Nucleus accumbens (tissue), 56 donors: ENCODE data around the gene OR11A1.
"Not testable (repeated sequence)": the region's sequence is repeated elsewhere in the genome, so short reads cannot be mapped to it uniquely, and the experiment has no call there.

ENCODE experiments used
- DNase-seq, 56 donors: peaks; one replicate each; lab custom pipeline; 2025; lab: John Stamatoyannopoulos, UW

Gene OR11A1

GRCh38 chr6:29479560-29479959 is 22.7 kb upstream of the OR11A1 start:
- DNase-seq: no peak

GRCh38 chr6:29478740-29479139 is 21.9 kb upstream of the OR11A1 start:
- no peak for DNase-seq

DNA sequence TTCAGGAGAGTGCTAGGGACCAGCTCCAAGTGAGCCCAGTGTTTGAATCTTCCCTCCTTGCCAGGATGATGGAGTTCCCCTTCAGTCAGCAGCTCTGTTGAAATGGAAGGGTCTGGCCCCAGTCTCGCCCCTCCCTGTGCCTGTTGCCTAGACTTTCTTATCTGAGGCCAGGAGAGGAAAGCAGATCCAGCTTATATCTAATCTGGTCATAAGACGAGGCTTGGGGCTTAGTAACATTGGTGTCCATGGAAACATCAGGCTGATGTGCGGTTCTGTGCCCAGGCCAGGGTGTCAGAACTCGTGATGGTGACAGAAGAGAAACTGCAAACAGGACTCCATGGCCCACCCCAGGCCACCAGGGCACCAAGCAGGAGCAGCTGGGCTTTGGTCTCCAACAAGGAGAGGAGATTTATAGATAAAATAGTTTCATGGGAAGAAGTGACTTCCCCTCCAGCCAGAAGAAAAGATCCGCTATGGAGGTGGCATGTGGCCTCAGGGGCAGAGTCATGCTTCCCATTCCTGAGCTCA is 21.1 kb upstream of the OR11A1 start:
- no peak for DNase-seq

DNA sequence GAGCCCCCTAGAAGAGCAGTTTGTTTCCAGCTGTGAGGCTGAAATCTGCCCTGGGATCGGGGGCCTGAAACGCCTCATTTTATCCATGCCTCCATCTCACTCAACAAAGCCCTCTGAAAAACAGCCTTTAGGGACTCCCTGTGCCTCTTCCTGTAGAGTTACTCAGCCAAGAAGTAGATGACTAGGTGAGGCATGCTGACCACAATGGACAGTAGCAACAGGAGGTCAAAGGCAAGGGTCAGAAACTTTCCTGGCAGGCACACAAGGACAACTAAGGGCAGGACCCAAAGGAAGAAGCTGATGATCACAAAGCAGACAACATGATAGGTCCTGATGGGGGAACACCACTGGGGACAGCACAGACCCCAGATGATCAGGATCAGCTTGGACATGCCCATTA is 18.1 kb upstream of the OR11A1 start:
- no peak for DNase-seq

DNA sequence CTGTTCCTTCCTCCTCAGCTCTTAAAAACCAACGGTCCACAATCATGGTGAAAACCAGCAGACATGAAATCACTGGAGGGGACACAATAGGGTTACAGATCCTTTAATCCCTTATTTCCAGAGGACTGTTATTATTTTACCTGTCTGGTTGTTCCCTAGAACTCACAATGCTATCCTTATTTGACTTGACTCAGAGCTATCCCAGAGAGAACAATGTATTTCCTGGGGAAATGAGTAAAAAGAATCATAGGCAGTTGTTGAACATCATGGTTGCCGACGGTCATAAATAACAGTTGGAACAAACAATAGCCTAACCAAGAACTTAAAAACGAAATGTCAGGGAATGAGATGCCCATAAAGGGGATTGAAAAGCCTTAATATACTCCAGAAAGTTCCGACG is 9.4 kb upstream of the OR11A1 start:
- DNase-seq: no peak

DNA sequence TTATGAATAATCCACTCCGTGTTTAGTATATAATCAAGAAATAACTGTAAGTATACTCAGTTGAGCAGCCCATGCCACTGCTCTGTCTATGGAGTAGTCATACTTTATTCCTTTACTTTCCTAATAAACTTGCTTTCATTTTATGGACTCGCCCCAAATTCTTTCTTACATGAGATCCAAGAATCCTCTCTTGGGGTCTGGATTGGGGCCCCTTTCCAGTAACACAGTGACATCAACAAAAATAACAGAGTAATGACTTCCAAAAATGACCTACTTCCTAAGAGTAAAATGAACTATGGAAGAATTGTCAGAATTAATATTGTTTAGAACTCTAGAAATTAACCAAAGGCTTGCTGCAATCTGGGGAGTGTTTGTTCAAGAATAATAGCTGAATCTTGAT is 8.9 kb upstream of the OR11A1 start:
- DNase-seq: no peak

DNA sequence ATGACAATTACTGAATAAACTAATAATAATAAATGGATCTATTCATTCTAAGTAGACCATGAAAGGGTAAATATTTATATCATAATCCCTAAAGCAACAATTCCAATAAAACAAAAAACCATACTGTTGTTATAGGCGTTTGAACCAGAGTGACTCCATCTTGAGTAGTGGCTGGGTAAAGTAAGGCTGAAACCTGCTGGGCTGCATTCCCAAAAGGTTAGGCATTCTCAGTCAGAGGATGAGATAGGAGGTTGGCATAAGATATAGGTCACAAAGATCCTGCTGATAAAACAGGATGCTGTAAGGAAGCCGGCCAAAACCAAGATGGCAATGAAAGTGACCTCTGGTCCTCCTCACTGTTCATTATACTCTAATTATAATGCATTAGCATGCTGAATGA is 8.4 kb upstream of the OR11A1 start:
- DNase-seq: no peak

DNA sequence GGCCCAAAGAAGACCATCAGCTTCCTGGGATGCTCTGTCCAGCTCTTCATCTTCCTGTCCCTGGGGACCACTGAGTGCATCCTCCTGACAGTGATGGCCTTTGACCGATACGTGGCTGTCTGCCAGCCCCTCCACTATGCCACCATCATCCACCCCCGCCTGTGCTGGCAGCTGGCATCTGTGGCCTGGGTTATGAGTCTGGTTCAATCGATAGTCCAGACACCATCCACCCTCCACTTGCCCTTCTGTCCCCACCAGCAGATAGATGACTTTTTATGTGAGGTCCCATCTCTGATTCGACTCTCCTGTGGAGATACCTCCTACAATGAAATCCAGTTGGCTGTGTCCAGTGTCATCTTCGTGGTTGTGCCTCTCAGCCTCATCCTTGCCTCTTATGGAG is 5.2 kb upstream of the OR11A1 start:
- DNase-seq: no peak

DNA sequence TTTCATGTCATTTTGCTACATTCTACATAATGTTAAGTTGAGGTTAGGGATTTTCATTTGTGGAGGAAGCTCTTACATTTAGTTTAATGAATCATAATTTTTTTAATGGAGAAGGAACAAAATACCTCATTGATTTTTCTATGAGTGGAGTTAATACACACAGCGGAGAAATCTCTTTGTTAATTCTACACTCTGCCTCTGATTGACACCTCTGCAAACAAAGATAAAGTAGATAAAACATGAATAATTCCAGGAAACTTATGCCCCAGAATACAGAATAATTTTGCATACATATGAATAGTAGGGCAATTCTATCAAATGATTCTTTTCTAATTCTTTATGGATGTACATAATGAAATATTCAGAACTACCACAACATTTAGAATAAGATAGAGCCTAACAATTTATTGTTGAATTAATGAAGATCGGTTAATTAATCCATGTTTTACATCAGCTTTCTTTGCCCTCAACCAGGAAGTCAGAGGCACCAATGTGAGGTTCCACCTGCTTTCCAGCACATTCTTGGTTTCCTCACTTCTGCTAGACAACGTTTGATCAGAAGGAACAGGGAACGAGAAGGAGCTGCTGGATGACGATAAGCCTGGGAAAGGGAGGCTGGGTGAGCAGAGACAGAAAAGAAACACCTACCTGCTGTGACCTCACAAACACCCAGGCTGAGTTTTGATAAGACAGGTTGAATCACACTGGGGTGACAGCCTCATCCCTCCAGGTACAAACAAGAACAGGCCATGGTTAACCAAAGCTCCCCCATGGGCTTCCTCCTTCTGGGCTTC is 4.3 kb upstream of the OR11A1 start:
- no peak for DNase-seq

- DNase-seq: no peak
These were observed 5.2 kb downstream of the OR11A1 start for GRCh38 chr6:29451471-29452193.

DNA sequence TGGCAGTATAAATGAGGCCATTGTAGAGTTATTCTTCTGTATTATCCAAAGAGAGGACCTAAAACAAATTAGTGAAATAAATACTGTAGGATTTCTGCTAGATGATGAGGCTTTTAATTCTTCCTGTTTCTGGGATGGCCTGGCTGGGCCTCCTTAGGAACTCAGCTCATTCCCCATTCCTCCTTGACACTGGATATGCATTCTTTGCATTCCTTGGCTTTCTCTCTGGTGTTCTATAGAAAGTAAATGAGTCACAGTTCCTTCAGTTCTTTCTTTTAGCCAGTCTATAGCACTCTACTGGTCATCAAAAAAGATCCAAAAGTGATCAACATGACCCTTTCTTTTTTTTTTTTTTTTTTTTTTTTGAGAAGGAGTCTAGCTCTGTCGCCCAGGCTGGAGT is 9.2 kb downstream of the OR11A1 start:
- DNase-seq: no peak

DNA sequence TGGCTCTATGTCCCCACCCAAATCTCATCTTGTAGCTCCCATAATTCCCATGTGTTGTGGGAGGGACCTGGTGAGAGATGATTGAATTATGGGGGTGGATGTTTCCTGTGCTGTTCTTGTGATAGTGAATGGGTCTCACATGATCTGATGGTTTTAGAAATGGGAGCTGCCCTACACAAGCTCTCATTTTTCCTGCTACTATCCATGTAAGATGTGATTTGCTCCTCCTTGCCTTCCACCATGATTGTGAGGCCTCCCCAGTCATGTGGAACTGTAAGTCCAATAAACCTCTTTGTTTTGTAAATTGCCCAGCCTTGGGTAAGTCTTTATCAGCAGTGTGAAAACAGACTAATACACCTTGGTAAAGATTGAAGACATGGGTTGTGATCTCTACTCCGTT is 12.8 kb downstream of the OR11A1 start:
- DNase-seq: not testable (repeated sequence)

DNA sequence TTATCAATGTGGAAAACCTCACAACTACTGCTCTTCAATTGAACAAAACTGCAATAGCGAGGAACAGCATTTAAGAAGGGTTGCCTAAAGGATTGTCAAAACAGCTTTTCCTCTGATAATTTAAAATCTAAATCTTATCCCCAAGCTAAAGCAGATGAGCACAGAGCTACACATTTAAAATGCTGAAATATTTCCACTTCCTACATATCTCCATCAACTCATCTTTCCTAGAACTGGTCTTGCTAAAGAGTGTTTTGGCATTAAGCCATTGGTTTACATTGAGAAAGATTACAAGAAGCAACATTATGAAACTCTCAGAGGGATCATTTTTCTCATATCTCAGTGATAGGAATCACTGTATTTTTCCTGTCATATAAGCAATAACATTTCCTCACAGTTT is 14.2 kb downstream of the OR11A1 start:
- no peak for DNase-seq

DNA sequence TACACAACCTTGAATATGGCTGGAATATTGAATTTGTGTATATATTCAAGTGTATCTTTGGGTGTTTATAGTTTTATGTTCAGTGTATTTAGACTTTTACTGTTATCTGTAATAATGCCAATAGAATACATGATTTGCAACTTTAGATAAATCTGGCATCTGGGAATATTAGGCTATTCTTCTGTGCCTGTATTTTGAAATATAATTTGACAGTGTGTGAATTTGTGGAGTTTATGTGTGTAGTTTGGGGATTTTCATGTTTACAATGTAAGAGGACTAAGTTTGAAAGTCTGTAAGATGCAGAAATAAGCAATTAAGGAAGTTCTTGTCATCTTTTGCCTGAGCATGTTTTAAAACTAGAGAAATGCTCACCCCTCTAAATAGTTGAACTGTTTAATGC is 17.9 kb downstream of the OR11A1 start, which contains the start of gene OR10C1:
TSS of gene OR10C1 (plus strand) at position 301 of the 400 bp plus-strand sequence. CDS start 710 bp downstream, outside the sequence.
- DNase-seq: no peak

GRCh38 chr6:29436730-29437129 is 20.1 kb downstream of the OR11A1 start:
- not testable (repeated sequence) for DNase-seq

- DNase-seq: no peak
These were observed 30.2 kb downstream of the OR11A1 start for GRCh38 chr6:29426654-29427053.

- DNase-seq: no peak
These were observed 31.8 kb downstream of the OR11A1 start for GRCh38 chr6:29425075-29425474.

GRCh38 chr6:29424575-29424974 is 32.3 kb downstream of the OR11A1 start:
- no peak for DNase-seq

GRCh38 chr6:29424168-29424567 is 32.7 kb downstream of the OR11A1 start:
- DNase-seq: no peak

DNA sequence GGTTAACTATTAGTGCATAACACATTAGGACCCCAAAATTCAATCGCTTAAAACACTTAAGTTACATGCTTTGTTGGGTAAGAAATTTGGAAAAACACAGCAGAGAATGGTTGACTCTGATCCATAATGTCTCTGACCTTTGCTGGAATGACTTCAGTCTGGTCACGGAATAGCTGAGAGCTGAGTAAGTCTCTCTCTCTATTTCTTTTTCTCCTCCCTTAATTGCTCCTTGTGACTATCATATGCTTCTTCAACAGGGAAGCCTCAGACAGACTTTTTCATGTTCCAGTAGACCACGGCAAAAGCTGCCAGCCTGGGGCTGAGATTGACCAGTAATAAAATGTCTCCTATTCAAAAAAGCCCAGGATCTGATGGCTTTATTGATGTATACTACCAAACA is 37.4 kb downstream of the OR11A1 start:
- DNase-seq: no peak

DNA sequence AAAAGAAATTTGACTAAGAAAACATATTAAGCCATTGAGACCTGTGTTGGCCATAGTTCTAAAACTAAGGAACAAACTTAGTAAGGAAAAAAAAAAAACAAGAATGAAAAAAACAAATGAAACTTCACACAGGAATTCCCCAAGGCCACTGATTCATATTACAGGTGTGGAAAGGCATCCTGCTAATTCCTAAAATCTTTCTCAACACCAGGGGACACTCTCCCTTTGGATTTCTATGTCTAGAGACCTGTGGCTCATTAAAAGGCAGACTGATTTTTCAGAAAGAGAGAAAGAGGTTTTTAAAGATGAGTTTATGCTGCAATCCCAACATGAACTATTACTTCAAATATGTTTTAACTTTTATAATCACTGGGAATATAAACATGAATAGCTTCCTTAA is 42.3 kb downstream of the OR11A1 start, which contains the start of gene OR12D1:
TSS of gene OR12D1 (plus strand) at position 341 of the 400 bp plus-strand sequence.
- no peak for DNase-seq

GRCh38 chr6:29403801-29404200 is 53.1 kb downstream of the OR11A1 start:
- no peak for DNase-seq
